IPS-18a (cell line): ENCODE measurements around the gene ELP6.

Experiments used
- H3K27ac ChIP-seq: one replicate; pipeline ENCODE4 v1.5.1; 2013; ENCODE audit warnings: low read length
- H3K27me3 ChIP-seq: one replicate; pipeline ENCODE4 v1.6.1; 2013; ENCODE audit warnings: mild to moderate bottlenecking, low read length; ENCODE audit not compliant: control insufficient read depth, insufficient read depth
- H3K36me3 ChIP-seq: one replicate; pipeline ENCODE4 v1.6.1; 2013; ENCODE audit warnings: low read depth, low read length; ENCODE audit not compliant: control insufficient read depth
- H3K4me1 ChIP-seq: one replicate; pipeline ENCODE4 v1.6.1; 2013; ENCODE audit warnings: low read depth, low read length; ENCODE audit not compliant: control insufficient read depth
- H3K4me3 ChIP-seq: one replicate; pipeline ENCODE4 v1.5.1; 2013; ENCODE audit warnings: low read length
- H3K9ac ChIP-seq: one replicate; pipeline ENCODE4 v1.6.1; 2013; ENCODE audit warnings: mild to moderate bottlenecking, low read length, moderate library complexity
- H3K9me3 ChIP-seq: one replicate; pipeline ENCODE4 v1.6.1; 2013; ENCODE audit warnings: low read depth, low read length; ENCODE audit not compliant: control insufficient read depth

ELP6 gene, protein sequence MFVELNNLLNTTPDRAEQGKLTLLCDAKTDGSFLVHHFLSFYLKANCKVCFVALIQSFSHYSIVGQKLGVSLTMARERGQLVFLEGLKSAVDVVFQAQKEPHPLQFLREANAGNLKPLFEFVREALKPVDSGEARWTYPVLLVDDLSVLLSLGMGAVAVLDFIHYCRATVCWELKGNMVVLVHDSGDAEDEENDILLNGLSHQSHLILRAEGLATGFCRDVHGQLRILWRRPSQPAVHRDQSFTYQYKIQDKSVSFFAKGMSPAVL

DNA sequence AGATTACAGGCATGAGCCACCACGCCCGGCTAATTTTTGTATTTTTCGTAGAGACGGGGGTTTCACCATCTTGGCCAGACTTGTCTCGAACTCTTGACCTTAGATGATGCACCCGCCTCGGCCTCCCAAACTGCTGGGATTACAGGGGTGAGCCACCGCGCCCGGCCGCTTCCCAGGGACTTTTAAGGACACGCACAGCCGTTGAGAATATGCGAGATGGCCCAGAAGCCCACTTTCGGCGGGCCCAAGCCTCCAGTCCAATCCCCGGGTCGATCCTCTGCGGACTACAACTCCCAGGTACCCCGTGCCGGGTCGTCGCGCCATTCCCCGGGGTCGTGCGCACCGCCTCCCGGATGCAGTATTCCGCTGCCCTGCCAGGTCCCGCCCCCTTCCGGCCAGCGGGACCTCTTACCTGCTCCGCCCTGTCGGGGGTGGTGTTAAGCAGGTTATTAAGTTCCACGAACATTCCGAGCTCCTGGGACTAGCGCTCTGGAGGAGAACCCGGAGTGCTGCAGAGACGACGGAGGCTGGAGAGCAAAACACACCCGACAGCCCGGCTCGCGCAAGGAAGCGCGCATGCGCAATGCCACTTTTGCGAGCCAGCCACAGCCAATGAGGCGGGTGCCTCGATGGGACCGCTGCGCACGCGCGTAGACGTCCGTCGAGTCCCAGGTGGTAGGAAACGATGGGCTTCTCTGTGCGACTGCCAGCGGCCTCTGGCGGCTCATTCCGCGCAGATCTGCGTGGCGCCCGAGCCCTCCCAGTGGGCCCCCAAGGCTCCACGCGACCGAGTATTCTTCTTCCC is at the start of gene ELP6:
Gene ELP6, minus strand, starts transcription at position 588 of the 805 bp plus-strand sequence. Its CDS starts 122 bp downstream, at position 466.
- Histone ChIP-seq H3K9ac (peak within 1 kb of the TSS; percentile 94), H3K27ac (peak within 1 kb of the TSS; percentile 90), H3K27me3 (no peaks in the 10 kb centered on the region), H3K36me3 (peaks cover 26% of the 10 kb centered on the region), H3K4me3 (peak within 1 kb of the TSS; percentile 94), H3K4me1 (no peaks in the 10 kb centered on the region), H3K9me3 (no peaks in the 10 kb centered on the region)

DNA sequence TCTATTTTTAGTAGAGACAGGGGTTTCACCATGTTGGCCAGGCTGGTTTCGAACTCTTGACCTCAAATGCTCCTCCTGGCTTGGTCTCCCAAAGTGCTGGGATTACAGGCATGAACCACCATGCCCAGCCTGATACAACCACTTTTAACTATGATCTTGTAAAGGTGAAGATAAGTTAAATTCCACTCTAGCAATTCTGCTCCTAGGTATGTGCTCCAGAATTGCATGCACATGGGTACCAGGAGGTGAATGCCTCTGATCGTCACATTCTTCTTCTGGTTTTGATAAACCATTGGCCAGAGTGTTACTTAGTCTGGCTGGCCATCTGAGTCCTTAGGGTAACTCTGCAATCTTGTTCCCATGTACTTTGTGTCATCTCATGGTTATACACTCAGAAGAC is 42.8 kb upstream of the ELP6 start:
- no peak overlapping the region for H3K4me3 ChIP-seq
- H3K4me1 ChIP-seq: peaks cover 3% of the 10 kb centered on the region
- H3K27me3 ChIP-seq: no peaks in the 10 kb centered on the region
- no peak overlapping the region for H3K9ac ChIP-seq
- H3K36me3 ChIP-seq: no peaks in the 10 kb centered on the region
- H3K27ac ChIP-seq: no peak overlapping the region
- no peaks in the 10 kb centered on the region for H3K9me3 ChIP-seq

- H3K9me3 ChIP-seq: no peaks in the 10 kb centered on the region
- H3K9ac ChIP-seq: no peak overlapping the region
- no peak overlapping the region for H3K27ac ChIP-seq
- H3K4me1 ChIP-seq: peaks cover 3% of the 10 kb centered on the region
- H3K36me3 ChIP-seq: no peaks in the 10 kb centered on the region
- no peak overlapping the region for H3K4me3 ChIP-seq
- H3K27me3 ChIP-seq: no peaks in the 10 kb centered on the region
Observed at GRCh38 chr3:47554335-47554734, 40.8 kb upstream of the ELP6 start.

GRCh38 chr3:47553407-47553806 is 39.9 kb upstream of the ELP6 start:
- no peaks in the 10 kb centered on the region for H3K9me3 ChIP-seq
- H3K9ac ChIP-seq: no peak overlapping the region
- H3K27me3 ChIP-seq: no peaks in the 10 kb centered on the region
- no peaks in the 10 kb centered on the region for H3K36me3 ChIP-seq
- no peak overlapping the region for H3K27ac ChIP-seq
- peaks cover 3% of the 10 kb centered on the region for H3K4me1 ChIP-seq
- H3K4me3 ChIP-seq: no peak overlapping the region

- Histone ChIP-seq H3K36me3 (no peaks in the 10 kb centered on the region), H3K4me1 (no peaks in the 10 kb centered on the region), H3K9ac (no peak overlapping the region), H3K27me3 (no peaks in the 10 kb centered on the region), H3K9me3 (no peaks in the 10 kb centered on the region), H3K4me3 (no peak overlapping the region), H3K27ac (no peak overlapping the region)
Observed at GRCh38 chr3:47542471-47543173, 29.1 kb upstream of the ELP6 start.

DNA sequence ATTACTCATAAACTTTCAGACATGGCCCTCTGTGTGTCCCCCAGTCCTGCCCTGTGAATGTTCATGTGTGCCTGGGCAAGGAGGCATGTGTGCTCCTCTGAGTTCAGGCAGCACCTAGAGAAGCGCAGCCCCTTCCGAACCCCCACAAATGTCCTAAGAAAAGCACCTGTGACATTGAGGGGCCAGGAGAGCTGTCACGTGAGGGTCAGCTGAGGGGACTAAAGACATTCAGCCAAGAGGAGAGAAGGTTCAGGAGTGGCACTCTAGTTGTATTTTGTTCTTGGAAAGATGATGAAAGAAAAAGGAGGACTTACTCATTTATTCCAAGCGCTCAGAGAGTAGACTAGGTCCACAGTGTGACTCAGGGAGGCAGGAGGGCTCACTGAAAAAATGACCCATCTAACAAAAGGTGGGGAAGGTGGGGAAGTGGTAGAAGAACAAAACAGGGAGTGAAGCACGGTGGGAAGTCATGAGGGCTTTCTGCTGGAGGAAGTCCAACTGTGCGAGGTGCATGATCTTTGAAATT is 28.1 kb upstream of the ELP6 start:
- H3K27ac ChIP-seq: no peak overlapping the region
- no peaks in the 10 kb centered on the region for H3K27me3 ChIP-seq
- no peaks in the 10 kb centered on the region for H3K4me1 ChIP-seq
- no peak overlapping the region for H3K9ac ChIP-seq
- H3K9me3 ChIP-seq: no peaks in the 10 kb centered on the region
- no peak overlapping the region for H3K4me3 ChIP-seq
- H3K36me3 ChIP-seq: no peaks in the 10 kb centered on the region

GRCh38 chr3:47540281-47540680 is 26.8 kb upstream of the ELP6 start:
- Histone ChIP-seq H3K27me3 (no peaks in the 10 kb centered on the region), H3K9me3 (no peaks in the 10 kb centered on the region), H3K9ac (no peak overlapping the region), H3K36me3 (no peaks in the 10 kb centered on the region), H3K4me1 (no peaks in the 10 kb centered on the region), H3K4me3 (no peak overlapping the region), H3K27ac (no peak overlapping the region)

GRCh38 chr3:47536967-47537366 is 23.5 kb upstream of the ELP6 start:
- no peaks in the 10 kb centered on the region for H3K27me3 ChIP-seq
- H3K4me3 ChIP-seq: no peak overlapping the region
- no peaks in the 10 kb centered on the region for H3K36me3 ChIP-seq
- no peak overlapping the region for H3K27ac ChIP-seq
- H3K9me3 ChIP-seq: no peaks in the 10 kb centered on the region
- H3K4me1 ChIP-seq: no peaks in the 10 kb centered on the region
- H3K9ac ChIP-seq: no peak overlapping the region

- H3K9me3 ChIP-seq: no peaks in the 10 kb centered on the region
- no peaks in the 10 kb centered on the region for H3K4me1 ChIP-seq
- no peak overlapping the region for H3K9ac ChIP-seq
- H3K36me3 ChIP-seq: no peaks in the 10 kb centered on the region
- no peak overlapping the region for H3K27ac ChIP-seq
- no peak overlapping the region for H3K4me3 ChIP-seq
- no peaks in the 10 kb centered on the region for H3K27me3 ChIP-seq
Observed at GRCh38 chr3:47536221-47536891, 22.8 kb upstream of the ELP6 start.

GRCh38 chr3:47533996-47534454 is 20.5 kb upstream of the ELP6 start:
- no peak overlapping the region for H3K27ac ChIP-seq
- no peaks in the 10 kb centered on the region for H3K9me3 ChIP-seq
- no peak overlapping the region for H3K9ac ChIP-seq
- H3K4me1 ChIP-seq: no peaks in the 10 kb centered on the region
- no peaks in the 10 kb centered on the region for H3K36me3 ChIP-seq
- no peaks in the 10 kb centered on the region for H3K27me3 ChIP-seq
- no peak overlapping the region for H3K4me3 ChIP-seq

- Histone ChIP-seq H3K36me3 (no peaks in the 10 kb centered on the region), H3K4me1 (no peaks in the 10 kb centered on the region), H3K9ac (no peak overlapping the region), H3K27ac (no peak overlapping the region), H3K27me3 (no peaks in the 10 kb centered on the region), H3K4me3 (no peak overlapping the region), H3K9me3 (no peaks in the 10 kb centered on the region)
Observed at GRCh38 chr3:47533481-47533880, 20.0 kb upstream of the ELP6 start.
